Kidney (tissue), 14 donors: ENCODE results near the gene GALNT5. TPM values are rescaled to one million over a fixed set of nuclear protein-coding genes. Genes with fewer than 3 reads are reported as not detected.
A peak's percentile ranks its signal among the peaks of the same experiment; 100 is the strongest.

Source experiments
- DNase-seq, 5 donors: peaks; one replicate each; pipeline ENCODE4 v3.0.0-alpha.2; 2013 to 2020
- FAIRE-seq: peaks from 2 replicates; lab custom pipeline; 2012; peaks lifted over from hg19 to GRCh38; lab: Jason Lieb, UNC
- H3K27ac ChIP-seq, 2 donors: one replicate each; pipeline ENCODE4 v1.7.0; 2013; ENCODE audit warnings: low read depth in 2 of 2, low read length in 2 of 2, inconsistent platforms in 1 of 2
- H3K27me3 ChIP-seq: one replicate; pipeline ENCODE4 v1.7.1; 2013; ENCODE audit warnings: low read length, inconsistent platforms; ENCODE audit not compliant: control insufficient read depth, insufficient read depth
- H3K36me3 ChIP-seq, 3 donors: one replicate each; pipeline versions ENCODE4 v1.7.0 to v1.7.1; 2013; ENCODE audit warnings: low read length in 3 of 3, control low read depth in 1 of 3, inconsistent platforms in 1 of 3; ENCODE audit not compliant: insufficient read depth in 3 of 3, control insufficient read depth in 2 of 3
- H3K4me1 ChIP-seq, 3 donors: one replicate each; pipeline versions ENCODE4 v1.7.0 to v1.7.1; 2013; ENCODE audit warnings: low read length in 3 of 3, inconsistent platforms in 1 of 3, low read depth in 1 of 3; ENCODE audit not compliant: control insufficient read depth in 2 of 3, insufficient read depth in 2 of 3
- H3K4me3 ChIP-seq, 3 donors: one replicate each; pipeline versions ENCODE4 v1.7.0 to v1.8.1; 2013; ENCODE audit warnings: low read length in 3 of 3, control low read depth in 1 of 3, inconsistent platforms in 1 of 3
- H3K9ac ChIP-seq, 3 donors: one replicate each; pipeline versions ENCODE4 v1.7.0 to v1.7.1; 2013; ENCODE audit warnings: low read length in 3 of 3, control low read depth in 1 of 3, inconsistent platforms in 1 of 3
- H3K9me3 ChIP-seq, 3 donors: one replicate each; pipeline versions ENCODE4 v1.7.0 to v1.7.1; 2013; ENCODE audit warnings: low read length in 3 of 3, control low read depth in 1 of 3, inconsistent platforms in 1 of 3; ENCODE audit not compliant: control insufficient read depth in 2 of 3, insufficient read depth in 1 of 3
- intact Hi-C: fragments of 100-400 bp; cut with DNase I; formaldehyde crosslinking; loops from one replicate; pipeline ENCODE4 v1.11.1; 2022
- polyA plus RNA-seq: library from polyadenylated mRNA; stranded (reverse); fragments of 350-450 nt; fragmentation: Illumina TruSeq; extraction: RNeasy Lipid Tissue Mini Kit (QIAGEN cat#74804); gene quantifications from one replicate; pipeline ENCODE4 v1.2.3, GENCODE V29; 2014; ENCODE audit warnings: low read depth, low replicate concordance; ENCODE audit not compliant: insufficient read depth
- total RNA-seq: library from RNA; stranded (reverse); fragmentation: NEBNext Ultra II Directional; extraction: Animal tissue kit (Norgen Biotek cat#: 25700); gene quantifications from one replicate; pipeline ENCODE4 v1.2.1, GENCODE V29; 2021
- TF ChIP-seq, protein P1 (sequence below): IDR thresholded peaks from 3 replicates; pipeline ENCODE4 v1.5.1; 2012; ENCODE audit warnings: mild to moderate bottlenecking, moderate library complexity, borderline replicate concordance; ENCODE audit not compliant: insufficient read depth; ENCODE audit errors: extremely low read depth
- donor health status: control.
- donor health status: control.
- donor health status: control.
- donor health status: control.
- donor health status: control.
- donor health status: DM: yes; HTN: yes; CAD: no.
- donor health status: Normal renal cell carcinoma (clear cell type).

The GALNT5 gene
- total and polyA plus RNA-seq, 2 donors from 2014 or later, result 0.06 to 0.47 TPM

- Histone ChIP-seq H3K27ac (no peak overlapping the region), H3K36me3 (no peaks in the 10 kb centered on the region), H3K9me3 (no peaks in the 10 kb centered on the region), H3K9ac (no peak overlapping the region), H3K27me3 (no peaks in the 10 kb centered on the region), H3K4me1 (no peaks in the 10 kb centered on the region), H3K4me3 (no peak overlapping the region)
- intact Hi-C loops, result no loop called here
- peak; percentile 29 for FAIRE-seq
- TF ChIP-seq, protein P1, sequence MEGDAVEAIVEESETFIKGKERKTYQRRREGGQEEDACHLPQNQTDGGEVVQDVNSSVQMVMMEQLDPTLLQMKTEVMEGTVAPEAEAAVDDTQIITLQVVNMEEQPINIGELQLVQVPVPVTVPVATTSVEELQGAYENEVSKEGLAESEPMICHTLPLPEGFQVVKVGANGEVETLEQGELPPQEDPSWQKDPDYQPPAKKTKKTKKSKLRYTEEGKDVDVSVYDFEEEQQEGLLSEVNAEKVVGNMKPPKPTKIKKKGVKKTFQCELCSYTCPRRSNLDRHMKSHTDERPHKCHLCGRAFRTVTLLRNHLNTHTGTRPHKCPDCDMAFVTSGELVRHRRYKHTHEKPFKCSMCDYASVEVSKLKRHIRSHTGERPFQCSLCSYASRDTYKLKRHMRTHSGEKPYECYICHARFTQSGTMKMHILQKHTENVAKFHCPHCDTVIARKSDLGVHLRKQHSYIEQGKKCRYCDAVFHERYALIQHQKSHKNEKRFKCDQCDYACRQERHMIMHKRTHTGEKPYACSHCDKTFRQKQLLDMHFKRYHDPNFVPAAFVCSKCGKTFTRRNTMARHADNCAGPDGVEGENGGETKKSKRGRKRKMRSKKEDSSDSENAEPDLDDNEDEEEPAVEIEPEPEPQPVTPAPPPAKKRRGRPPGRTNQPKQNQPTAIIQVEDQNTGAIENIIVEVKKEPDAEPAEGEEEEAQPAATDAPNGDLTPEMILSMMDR, result no peak
- DNase-seq, result no peak
Measured at GRCh38 chr2:157217409-157217808, 40.1 kb upstream of the GALNT5 start.

- Histone ChIP-seq H3K27me3 (no peaks in the 10 kb centered on the region), H3K9me3 (no peaks in the 10 kb centered on the region), H3K4me3 (no peak overlapping the region), H3K9ac (no peak overlapping the region), H3K36me3 (no peaks in the 10 kb centered on the region), H3K27ac (no peak overlapping the region), H3K4me1 (no peaks in the 10 kb centered on the region)
- DNase-seq, result no peak
- TF ChIP-seq, protein P1, result no peak
- no peak for FAIRE-seq
- intact Hi-C loops, result no loop called here
Measured at GRCh38 chr2:157218911-157219310, 38.6 kb upstream of the GALNT5 start.

- DNase-seq (no peak), FAIRE-seq (no peak)
- Histone ChIP-seq H3K27ac (no peak overlapping the region), H3K9ac (no peak overlapping the region), H3K4me3 (no peak overlapping the region), H3K9me3 (no peaks in the 10 kb centered on the region), H3K36me3 (no peaks in the 10 kb centered on the region), H3K27me3 (no peaks in the 10 kb centered on the region), H3K4me1 (no peaks in the 10 kb centered on the region)
- intact Hi-C loops, result no loop called here
- TF ChIP-seq, protein P1, result no peak
Measured at GRCh38 chr2:157220502-157220901, 37.0 kb upstream of the GALNT5 start.

DNA sequence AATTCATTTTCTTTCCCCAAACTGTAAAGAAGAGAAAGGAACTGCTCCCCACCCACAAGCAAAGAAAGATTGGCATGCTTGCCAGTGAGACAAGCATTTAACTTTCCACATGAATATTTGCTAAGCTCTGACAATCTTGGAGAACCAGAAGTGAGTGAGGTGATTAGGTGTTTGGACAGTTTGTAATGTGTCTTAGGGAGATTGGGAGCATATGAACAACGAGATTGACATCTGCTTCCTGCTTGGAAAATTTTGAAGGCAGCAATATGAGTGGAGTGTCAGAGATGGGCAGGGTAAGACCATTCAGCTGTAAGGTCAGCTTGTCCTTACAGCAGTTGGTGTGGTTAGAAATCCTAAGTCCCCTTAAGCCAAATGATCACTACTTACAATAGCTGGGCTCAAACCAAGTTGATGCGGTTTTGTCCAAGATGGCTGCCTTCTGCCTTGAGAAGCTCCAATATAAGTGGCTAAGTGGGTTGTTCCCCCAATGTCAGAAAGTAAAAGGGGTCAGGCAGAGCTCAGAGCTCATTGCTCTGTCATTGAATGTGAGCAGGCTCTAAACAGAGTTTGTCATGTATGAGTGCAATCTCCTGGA is 36.0 kb upstream of the GALNT5 start:
- intact Hi-C loops, result no loop called here
- H3K4me3 ChIP-seq, result no peak overlapping the region
- H3K27ac ChIP-seq, result no peak overlapping the region
- TF ChIP-seq, protein P1, result no peak
- no peak overlapping the region for H3K9ac ChIP-seq
- H3K4me1 ChIP-seq, result no peaks in the 10 kb centered on the region
- FAIRE-seq (no peak), DNase-seq (no peak)
- H3K36me3 ChIP-seq, result no peaks in the 10 kb centered on the region
- no peaks in the 10 kb centered on the region for H3K9me3 ChIP-seq
- H3K27me3 ChIP-seq, result no peaks in the 10 kb centered on the region
